ENCODE data around the gene RFC2.
"Not testable (repeated sequence)": the region's sequence is repeated elsewhere in the genome, so short reads cannot be mapped to it uniquely, and the experiment has no call there.

RFC2 gene

GRCh38 chr7:74216361-74216761, 37.8 kb downstream of the RFC2 start:
- no peak overlapping the region for H3K27ac ChIP-seq (ENCODE audit: low read depth, low read length, severe bottlenecking)
- peaks cover 6% of the 10 kb centered on the region for H3K4me1 ChIP-seq (ENCODE audit: control insufficient read depth, insufficient read depth, low read length, poor library complexity, severe bottlenecking)
- WGBS, 2 experiments (ENCODE audit: insufficient coverage in 2 of 2): 75 to 78% methylated on average over 5 to 7 of the region's 8 CpGs
- no peaks in the 10 kb centered on the region for H3K36me3 ChIP-seq (ENCODE audit: control insufficient read depth, insufficient read depth, low read length)
- no peak overlapping the region for H3K4me3 ChIP-seq (ENCODE audit: extremely low read depth, insufficient read depth, low read length, poor library complexity, severe bottlenecking)
- no peaks in the 10 kb centered on the region for H3K9me3 ChIP-seq (ENCODE audit: control insufficient read depth, low read length)

GRCh38 chr7:74215921-74216320, 38.3 kb downstream of the RFC2 start:
- Histone ChIP-seq H3K9me3 (ENCODE audit: control insufficient read depth, low read length) (no peaks in the 10 kb centered on the region), H3K4me1 (ENCODE audit: control insufficient read depth, insufficient read depth, low read length, poor library complexity, severe bottlenecking) (peaks cover 6% of the 10 kb centered on the region), H3K27ac (ENCODE audit: low read depth, low read length, severe bottlenecking) (no peak overlapping the region), H3K4me3 (ENCODE audit: extremely low read depth, insufficient read depth, low read length, poor library complexity, severe bottlenecking) (no peak overlapping the region), H3K36me3 (ENCODE audit: control insufficient read depth, insufficient read depth, low read length) (no peaks in the 10 kb centered on the region)
- WGBS, 2 experiments (ENCODE audit: insufficient coverage in 2 of 2): 91 to 93% methylated on average over 9 to 12 of the region's 15 CpGs

- Histone ChIP-seq H3K27ac (ENCODE audit: low read depth, low read length, severe bottlenecking) (no peak overlapping the region), H3K4me3 (ENCODE audit: extremely low read depth, insufficient read depth, low read length, poor library complexity, severe bottlenecking) (no peak overlapping the region), H3K9me3 (ENCODE audit: control insufficient read depth, low read length) (no peaks in the 10 kb centered on the region), H3K36me3 (ENCODE audit: control insufficient read depth, insufficient read depth, low read length) (no peaks in the 10 kb centered on the region), H3K4me1 (ENCODE audit: control insufficient read depth, insufficient read depth, low read length, poor library complexity, severe bottlenecking) (peaks cover 6% of the 10 kb centered on the region)
- 96 to 97% methylated on average over 16 to 18 of the region's 21 CpGs for WGBS, 2 experiments (ENCODE audit: insufficient coverage in 2 of 2)
Measured at GRCh38 chr7:74214816-74215630, 39.2 kb downstream of the RFC2 start.

- 88 to 94% methylated on average over 7 to 11 of the region's 11 CpGs for WGBS, 2 experiments (ENCODE audit: insufficient coverage in 2 of 2)
- Histone ChIP-seq H3K4me3 (ENCODE audit: extremely low read depth, insufficient read depth, low read length, poor library complexity, severe bottlenecking) (no peak overlapping the region), H3K4me1 (ENCODE audit: control insufficient read depth, insufficient read depth, low read length, poor library complexity, severe bottlenecking) (peaks cover 2% of the 10 kb centered on the region), H3K36me3 (ENCODE audit: control insufficient read depth, insufficient read depth, low read length) (no peaks in the 10 kb centered on the region), H3K9me3 (ENCODE audit: control insufficient read depth, low read length) (no peaks in the 10 kb centered on the region), H3K27ac (ENCODE audit: low read depth, low read length, severe bottlenecking) (no peak overlapping the region)
Measured at GRCh38 chr7:74212661-74213060, 41.5 kb downstream of the RFC2 start.

GRCh38 chr7:74208241-74208640, 46.0 kb downstream of the RFC2 start:
- not testable (repeated sequence) for H3K4me1 ChIP-seq (ENCODE audit: control insufficient read depth, insufficient read depth, low read length, poor library complexity, severe bottlenecking); H3K36me3 ChIP-seq (ENCODE audit: control insufficient read depth, insufficient read depth, low read length); H3K27ac ChIP-seq (ENCODE audit: low read depth, low read length, severe bottlenecking); H3K9me3 ChIP-seq (ENCODE audit: control insufficient read depth, low read length); H3K4me3 ChIP-seq (ENCODE audit: extremely low read depth, insufficient read depth, low read length, poor library complexity, severe bottlenecking)
- WGBS, 2 experiments (ENCODE audit: insufficient coverage in 2 of 2): 89 to 90% methylated on average over 6 to 7 of the region's 7 CpGs

- Histone ChIP-seq H3K36me3 (ENCODE audit: control insufficient read depth, insufficient read depth, low read length) (no peaks in the 10 kb centered on the region), H3K27ac (ENCODE audit: low read depth, low read length, severe bottlenecking) (no peak overlapping the region), H3K4me1 (ENCODE audit: control insufficient read depth, insufficient read depth, low read length, poor library complexity, severe bottlenecking) (no peaks in the 10 kb centered on the region), H3K4me3 (ENCODE audit: extremely low read depth, insufficient read depth, low read length, poor library complexity, severe bottlenecking) (no peak overlapping the region), H3K9me3 (ENCODE audit: control insufficient read depth, low read length) (no peaks in the 10 kb centered on the region)
- WGBS, 2 experiments (ENCODE audit: insufficient coverage in 2 of 2): 94% methylated on average over 4 to 9 of the region's 11 CpGs
Measured at GRCh38 chr7:74207586-74207985, 46.6 kb downstream of the RFC2 start.

- Histone ChIP-seq H3K36me3 (ENCODE audit: control insufficient read depth, insufficient read depth, low read length) (no peaks in the 10 kb centered on the region), H3K27ac (ENCODE audit: low read depth, low read length, severe bottlenecking) (no peak overlapping the region), H3K9me3 (ENCODE audit: control insufficient read depth, low read length) (no peaks in the 10 kb centered on the region), H3K4me1 (ENCODE audit: control insufficient read depth, insufficient read depth, low read length, poor library complexity, severe bottlenecking) (no peaks in the 10 kb centered on the region), H3K4me3 (ENCODE audit: extremely low read depth, insufficient read depth, low read length, poor library complexity, severe bottlenecking) (no peak overlapping the region)
- WGBS, 2 experiments (ENCODE audit: insufficient coverage in 2 of 2): 25 to 29% methylated on average over 20 to 22 of the region's 23 CpGs
Measured at GRCh38 chr7:74206589-74207120, 47.5 kb downstream of the RFC2 start.

- not testable (repeated sequence) for H3K9me3 ChIP-seq (ENCODE audit: control insufficient read depth, low read length); H3K36me3 ChIP-seq (ENCODE audit: control insufficient read depth, insufficient read depth, low read length); H3K4me3 ChIP-seq (ENCODE audit: extremely low read depth, insufficient read depth, low read length, poor library complexity, severe bottlenecking); H3K4me1 ChIP-seq (ENCODE audit: control insufficient read depth, insufficient read depth, low read length, poor library complexity, severe bottlenecking); H3K27ac ChIP-seq (ENCODE audit: low read depth, low read length, severe bottlenecking)
- WGBS, 2 experiments (ENCODE audit: insufficient coverage in 2 of 2): 95 to 96% methylated on average over 5 to 9 of the region's 10 CpGs
Measured at GRCh38 chr7:74206052-74206451, 48.1 kb downstream of the RFC2 start.

GRCh38 chr7:74203956-74204618, 50.1 kb downstream of the RFC2 start:
- Histone ChIP-seq H3K9me3 (ENCODE audit: control insufficient read depth, low read length) (no peaks in the 10 kb centered on the region), H3K36me3 (ENCODE audit: control insufficient read depth, insufficient read depth, low read length) (no peaks in the 10 kb centered on the region), H3K27ac (ENCODE audit: low read depth, low read length, severe bottlenecking) (no peak overlapping the region), H3K4me3 (ENCODE audit: extremely low read depth, insufficient read depth, low read length, poor library complexity, severe bottlenecking) (no peak overlapping the region), H3K4me1 (ENCODE audit: control insufficient read depth, insufficient read depth, low read length, poor library complexity, severe bottlenecking) (peaks cover 5% of the 10 kb centered on the region)
- 75% methylated on average over 1 of the region's 1 CpG; no CpG with 5 or more reads in 1 of the 2 experiments for WGBS, 2 experiments (ENCODE audit: insufficient coverage in 2 of 2)

- WGBS, 2 experiments (ENCODE audit: insufficient coverage in 2 of 2): 90 to 94% methylated on average over 9 to 10 of the region's 12 CpGs
- no peaks in the 10 kb centered on the region for H3K9me3 ChIP-seq (ENCODE audit: control insufficient read depth, low read length)
- H3K36me3 ChIP-seq (ENCODE audit: control insufficient read depth, insufficient read depth, low read length): peaks cover 3% of the 10 kb centered on the region
- no peak overlapping the region for H3K4me3 ChIP-seq (ENCODE audit: extremely low read depth, insufficient read depth, low read length, poor library complexity, severe bottlenecking)
- H3K4me1 ChIP-seq (ENCODE audit: control insufficient read depth, insufficient read depth, low read length, poor library complexity, severe bottlenecking): peaks cover 5% of the 10 kb centered on the region
- H3K27ac ChIP-seq (ENCODE audit: low read depth, low read length, severe bottlenecking): no peak overlapping the region
Measured at GRCh38 chr7:74202841-74203556, 51.2 kb downstream of the RFC2 start.

Measured in mesodermal cell (in vitro differentiated cells).